GM18907 (cell line): ENCODE data around the gene DNM3.

Experiments used
- ATAC-seq: cut with Tn5 transposase; IDR thresholded peaks from one replicate; pipeline ENCODE4 v1.9.1; 2021; ENCODE audit warnings: mild to moderate bottlenecking, moderate library complexity; ENCODE audit not compliant: unreplicated experiment

Gene DNM3

DNA sequence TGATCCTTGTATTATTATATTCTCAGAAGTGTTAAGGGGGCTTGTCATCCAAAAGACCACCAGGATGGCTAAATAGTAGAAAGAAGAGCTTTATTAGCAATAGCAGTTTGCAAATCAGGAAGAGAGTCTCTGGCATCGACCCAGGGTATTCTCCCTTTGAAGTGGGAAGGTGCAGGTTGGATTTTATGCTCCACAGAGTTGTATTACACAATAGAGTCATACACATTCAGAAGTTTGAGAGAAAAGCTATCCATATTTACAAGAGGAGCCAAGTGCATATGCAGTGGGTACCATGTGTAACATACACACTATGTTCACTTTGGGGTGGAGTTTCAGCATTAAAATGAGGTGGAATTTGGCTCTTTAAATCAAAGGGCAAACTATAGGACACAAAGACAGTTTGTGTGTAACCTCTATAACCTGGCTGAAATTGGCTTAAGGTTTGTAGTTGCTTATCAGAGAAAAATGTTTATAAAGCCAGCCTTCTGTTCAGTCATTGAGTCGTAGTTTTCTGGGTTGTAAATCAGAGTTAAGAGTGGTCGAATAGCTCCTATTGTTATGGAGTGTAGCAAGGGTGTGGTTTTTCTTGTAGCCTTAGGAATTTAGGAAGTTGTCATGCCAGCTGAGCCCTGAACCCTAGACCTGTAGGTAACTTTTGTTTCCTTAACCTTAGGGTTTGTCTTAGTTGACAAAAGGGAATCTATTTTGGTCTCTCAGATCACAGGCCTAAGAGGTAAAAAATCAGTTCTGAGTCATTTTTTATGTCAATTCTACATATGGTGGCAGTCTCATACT lies 125.3 kb downstream of the DNM3 start:
- ATAC-seq, result no peak

DNA sequence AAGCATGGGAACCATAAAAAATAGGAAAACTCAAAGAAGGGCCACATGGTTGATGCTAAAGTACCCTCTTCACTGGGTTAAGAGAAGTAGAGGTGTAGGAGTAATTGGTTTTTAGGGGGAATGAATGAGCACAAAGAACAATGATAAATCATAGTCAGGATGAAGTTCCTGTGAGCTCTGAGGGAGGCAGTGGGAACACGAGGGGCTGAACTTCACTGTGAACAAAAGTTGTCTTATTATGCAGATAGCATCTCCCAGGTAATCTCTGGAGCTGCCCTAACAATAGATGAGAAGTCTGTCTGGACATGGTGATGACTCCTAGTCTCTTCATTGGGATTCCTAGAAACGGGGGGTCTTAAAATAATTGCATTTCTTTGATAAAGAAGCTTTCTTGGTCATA lies 127.9 kb downstream of the DNM3 start:
- no peak for ATAC-seq

DNA sequence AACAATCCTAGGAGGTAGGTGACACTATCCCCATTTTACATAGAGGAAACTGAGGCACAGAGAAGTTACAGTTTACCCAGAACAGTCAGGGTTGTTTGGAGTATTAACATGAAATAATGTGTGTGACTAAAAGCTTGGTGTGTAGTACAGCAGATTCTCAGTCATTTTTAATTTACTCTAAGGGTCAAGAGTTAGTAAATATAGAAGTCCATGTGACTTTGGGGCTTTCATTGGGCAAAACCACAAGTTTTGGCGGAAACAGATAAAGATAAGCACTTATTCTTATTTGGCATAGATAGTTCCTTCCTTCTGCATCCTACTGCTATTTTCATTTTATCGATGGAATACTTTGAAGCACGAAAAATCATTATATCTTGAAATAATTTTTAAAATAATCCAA lies 128.5 kb downstream of the DNM3 start:
- ATAC-seq, result no peak

DNA sequence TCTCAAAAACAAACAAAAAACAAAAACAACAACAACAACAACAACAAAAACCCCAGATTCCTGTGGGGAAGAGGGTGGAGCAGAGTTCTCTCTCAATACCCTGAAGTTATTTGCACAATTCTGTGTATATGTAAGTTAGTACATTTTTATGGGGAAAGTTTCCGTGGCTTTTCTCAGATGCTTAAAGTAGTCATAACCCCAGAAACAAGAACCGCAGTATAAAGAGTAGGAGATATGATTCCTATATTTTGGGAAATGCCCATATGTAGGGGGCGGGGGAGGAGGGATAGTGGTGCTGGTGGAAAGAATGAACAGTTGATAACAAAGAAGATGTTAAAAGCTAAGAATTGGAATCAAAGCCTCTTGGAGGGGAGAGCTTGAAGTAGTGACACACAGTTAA lies 131.5 kb downstream of the DNM3 start:
- no peak for ATAC-seq

DNA sequence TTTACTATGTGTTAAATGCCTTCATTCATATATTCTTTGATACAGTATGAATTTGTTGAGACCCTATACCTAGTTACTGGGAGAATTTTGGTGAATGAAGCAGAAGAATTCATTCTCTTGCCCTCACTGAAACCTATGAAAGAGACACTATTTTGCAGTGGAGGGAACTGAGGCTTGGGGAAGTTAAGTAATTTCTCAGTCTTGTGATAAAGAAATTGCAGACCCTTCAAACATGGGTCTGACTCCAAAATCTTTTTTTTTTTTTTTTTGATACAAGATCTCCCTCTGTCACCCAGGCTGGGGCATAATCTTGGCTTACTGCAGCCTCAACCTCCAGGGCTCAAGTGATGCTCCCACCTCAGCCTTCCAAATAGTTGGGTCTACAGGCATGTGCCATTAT lies 132.1 kb downstream of the DNM3 start:
- no peak for ATAC-seq

DNA sequence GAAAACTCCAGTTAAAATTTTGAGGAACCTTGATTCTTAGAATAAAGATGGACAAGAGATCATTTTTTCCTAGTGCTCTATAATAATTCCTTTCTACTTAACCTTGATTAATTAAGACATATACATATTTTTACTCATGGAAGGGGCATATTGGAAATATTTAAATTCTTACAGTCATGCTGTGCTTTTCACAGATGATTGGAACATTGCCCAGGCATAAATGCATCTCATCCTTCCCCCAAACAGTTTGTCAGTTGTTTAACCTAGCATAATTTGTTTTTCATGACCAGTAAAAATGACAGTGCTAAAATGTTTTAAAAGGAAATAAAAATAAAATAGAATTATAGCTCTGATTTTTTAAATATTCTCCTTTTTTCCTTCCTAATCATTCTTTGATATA lies 140.0 kb downstream of the DNM3 start:
- ATAC-seq, result no peak

DNA sequence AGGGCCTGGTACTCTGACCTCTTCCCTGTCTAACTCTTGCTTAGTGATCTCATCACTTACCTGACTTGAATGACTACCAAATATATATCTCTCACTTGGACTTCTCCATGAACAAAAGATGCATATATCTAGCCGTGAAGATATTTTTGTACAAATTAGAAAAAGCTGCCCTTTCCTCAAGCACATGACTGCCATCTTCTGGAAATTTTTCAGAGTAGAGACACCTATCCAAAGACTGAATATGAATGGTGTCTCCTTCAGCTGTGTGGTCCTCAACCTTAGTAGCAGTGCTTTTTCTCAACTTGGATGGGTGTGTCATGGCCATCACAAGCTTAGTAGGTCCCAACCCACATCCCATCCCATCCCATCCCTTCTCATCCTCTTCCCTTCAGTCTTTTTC lies 142.3 kb downstream of the DNM3 start:
- no peak for ATAC-seq

DNA sequence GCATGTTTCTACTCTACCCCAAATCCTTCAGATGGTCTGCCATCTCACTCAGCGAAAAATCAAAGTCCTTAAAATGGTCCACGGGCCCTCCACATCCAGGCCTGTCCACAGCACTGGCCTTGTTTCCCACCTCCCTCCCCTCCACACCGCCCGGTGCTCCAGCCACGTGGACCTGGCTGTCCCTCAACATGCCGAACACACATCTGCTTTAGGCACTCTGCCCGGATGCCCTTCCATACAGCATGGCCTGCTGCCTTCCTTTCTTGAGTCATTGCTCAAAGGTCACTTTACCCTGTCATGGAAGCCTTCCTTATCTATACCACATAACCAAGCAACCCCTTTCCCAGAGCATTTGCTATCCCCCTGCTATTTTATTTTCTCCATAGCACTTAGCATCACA lies 143.0 kb downstream of the DNM3 start:
- no peak for ATAC-seq

DNA sequence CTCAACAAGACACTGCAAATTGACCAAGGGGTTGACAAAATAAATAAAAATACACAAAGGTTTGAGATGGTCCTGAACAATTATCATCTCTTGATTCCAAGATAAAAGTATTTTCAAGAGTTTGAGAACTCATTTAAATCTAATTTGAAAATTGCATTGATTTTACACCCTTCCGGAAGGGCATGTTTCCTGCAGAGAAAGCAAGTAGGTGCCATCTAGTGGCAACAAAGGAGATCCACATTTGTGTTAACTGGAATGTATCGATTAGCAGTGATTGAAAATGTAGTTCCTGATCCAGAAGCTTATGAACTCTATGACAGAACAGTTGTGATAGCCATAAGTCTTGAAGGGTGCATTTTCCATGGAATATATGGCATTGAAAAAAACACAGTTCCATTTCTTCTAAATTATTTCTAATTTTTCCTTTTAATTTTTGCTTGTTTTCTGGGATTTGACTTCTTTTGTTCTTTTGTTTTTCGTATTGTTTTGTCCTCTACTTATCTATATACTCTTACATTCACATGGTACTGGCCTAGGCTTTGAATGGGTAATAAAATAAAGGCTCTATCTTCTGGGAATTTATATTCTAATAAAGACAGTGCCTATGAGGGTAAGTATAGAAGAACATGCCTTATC lies 143.7 kb downstream of the DNM3 start:
- no peak for ATAC-seq

DNA sequence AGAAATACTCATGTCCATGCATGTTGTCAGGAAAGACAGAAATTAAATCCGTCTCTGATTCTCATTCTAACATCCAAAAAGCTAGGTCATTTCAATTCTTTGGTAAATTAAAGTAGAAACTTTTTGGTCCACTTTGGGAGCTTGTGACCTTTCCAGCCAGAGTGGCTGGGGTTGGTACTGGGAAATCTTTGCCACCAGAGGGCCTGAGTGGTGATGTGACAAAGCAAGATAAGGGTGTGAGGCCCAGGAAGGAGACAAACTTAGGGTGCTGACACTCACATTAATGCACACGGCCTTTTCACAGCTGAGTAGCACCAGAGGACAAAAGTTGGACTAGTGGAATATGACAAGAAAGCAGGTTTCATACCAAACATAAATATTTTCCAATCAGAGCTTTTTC lies 144.3 kb downstream of the DNM3 start:
- ATAC-seq, result no peak

DNA sequence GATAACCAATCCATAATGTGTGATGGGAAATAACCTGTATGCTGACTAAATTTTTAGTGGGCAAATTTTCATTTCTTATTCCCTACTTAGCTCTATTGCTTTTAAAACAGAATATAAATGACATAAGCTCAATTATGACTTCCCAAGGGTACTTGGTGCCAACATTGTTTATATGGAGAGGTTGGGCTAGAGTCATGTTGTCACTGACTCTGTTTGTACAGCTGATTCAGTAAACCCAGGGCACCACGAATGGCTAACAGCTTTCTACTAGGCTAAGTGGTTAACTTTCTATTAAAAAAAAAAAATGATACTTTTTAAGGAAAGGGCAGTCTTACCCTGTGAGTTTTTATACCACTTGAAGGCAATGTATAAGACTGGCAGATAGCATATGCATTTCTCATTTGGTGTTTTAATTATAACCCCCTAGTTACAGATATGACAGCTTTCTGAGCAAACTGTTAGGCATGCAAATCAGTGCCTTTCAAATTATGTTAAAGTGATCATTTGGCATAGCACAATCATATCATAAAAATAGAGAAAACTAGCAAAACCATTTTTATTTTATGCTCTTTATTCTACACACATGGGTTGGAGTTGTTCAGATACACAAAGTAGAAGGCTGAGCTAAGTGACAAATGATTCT lies 147.1 kb downstream of the DNM3 start:
- no peak for ATAC-seq

DNA sequence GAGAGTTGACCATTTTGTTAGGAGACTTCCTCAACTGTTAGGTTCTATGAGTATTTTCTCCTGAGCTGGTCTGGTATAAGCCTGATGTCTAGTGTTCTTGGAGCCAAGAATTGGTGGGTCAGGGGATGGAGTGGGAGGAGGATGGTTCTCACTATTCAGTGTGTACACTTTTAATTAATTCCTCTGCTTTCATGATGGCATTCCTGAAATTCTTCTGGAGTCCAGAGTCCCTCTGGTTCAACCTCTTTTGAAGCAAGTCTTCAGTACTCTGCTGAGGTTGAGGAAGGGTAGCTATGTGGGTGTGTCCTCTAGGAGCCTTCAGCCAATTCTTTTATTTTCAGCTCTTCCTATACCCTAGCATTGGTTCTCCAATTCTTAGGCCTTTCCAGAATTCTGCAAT lies 149.1 kb downstream of the DNM3 start:
- no peak for ATAC-seq

DNA sequence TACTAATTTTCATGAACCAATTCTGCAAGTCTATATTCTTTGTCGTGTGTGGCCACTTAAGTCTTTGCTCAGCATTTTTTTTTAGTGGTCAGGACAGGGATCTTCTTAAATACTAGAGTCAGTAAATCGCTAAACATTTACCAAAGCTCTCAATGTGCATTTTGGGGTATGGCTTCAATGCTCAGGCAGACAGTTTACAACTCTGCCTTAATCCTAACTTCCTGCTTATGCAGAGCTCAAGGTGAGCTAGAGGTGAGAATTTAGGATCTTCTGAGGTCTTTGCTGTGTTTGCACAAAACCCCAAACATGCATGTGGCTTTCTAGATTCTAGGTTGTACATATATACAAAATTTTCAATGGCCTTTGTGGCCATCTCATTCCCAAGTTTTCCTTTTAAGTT lies 153.0 kb downstream of the DNM3 start:
- ATAC-seq, result no peak

DNA sequence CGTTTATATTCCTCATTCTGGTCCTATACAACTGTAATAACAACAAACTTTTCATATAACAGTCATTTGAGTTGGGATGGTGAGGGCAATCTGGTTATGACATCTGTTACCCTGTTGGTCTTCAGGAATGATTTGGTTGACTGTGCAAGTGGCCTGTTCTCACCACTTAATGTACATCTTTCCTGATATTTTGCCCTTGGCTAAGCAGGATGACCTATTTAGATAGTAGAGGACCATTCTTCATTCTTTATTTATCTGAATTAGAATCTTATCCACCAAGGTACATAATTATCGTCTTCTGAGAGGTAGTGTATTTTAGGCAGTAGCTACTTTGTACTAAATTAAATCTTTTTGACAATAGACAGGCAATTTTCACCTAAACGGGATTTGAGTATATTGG lies 154.3 kb downstream of the DNM3 start:
- ATAC-seq, result no peak

DNA sequence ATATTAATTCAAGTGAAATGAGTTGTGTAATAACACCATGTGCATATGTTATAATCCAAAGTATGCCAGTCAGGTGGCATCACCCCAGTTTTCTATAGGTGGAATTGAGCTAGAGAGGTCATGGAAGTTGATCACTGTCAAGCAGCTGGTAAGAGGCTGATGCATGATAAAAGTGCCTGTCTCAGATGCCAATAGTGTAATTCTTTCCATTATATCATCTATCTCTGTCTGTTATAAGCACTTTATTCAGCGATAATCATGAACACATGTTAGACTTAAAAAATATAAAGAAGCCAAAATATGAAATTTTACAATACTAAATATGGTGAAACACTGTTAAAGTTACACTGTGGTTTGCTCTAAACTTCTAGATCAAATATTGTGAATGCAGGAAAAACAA lies 156.6 kb downstream of the DNM3 start:
- no peak for ATAC-seq

DNA sequence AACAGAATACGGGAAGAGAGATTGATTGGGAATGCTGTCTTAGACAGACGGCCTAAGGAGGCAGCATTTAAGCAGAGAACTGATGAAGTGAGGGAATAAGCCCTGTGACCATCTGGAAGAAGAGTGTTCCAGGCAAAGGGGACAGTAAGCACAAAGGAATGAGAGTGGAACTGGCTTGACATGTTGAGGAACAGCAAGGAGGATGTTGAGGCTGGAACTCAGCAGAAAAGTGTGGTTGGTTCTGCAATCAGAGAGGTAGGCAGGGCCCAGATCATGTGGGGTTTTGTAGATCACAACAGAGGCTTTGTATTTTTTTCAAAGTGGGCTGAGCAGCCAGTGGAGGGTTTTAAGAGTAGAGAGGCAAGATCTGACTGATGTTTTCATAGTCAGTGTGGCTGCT lies 157.4 kb downstream of the DNM3 start:
- no peak for ATAC-seq

DNA sequence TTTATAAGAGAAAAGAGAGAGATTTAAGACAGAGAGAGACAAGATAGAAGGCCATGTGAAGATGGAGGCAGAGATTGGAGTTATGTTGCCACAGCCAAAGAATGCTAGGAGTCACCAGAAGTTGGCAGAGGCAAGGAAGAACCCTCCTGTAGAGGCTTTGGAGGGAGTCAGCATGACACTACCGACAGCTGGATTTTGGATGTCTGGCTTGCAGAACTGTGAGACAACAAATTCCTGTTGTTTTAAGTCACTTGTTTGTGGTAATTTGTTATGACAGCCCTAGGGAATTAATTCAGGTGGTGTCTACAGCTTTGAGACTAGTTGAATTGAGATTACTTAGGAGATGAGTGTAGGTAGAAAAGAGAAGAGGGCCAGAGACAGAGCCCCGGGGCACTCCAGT lies 158.5 kb downstream of the DNM3 start:
- ATAC-seq, result no peak

DNA sequence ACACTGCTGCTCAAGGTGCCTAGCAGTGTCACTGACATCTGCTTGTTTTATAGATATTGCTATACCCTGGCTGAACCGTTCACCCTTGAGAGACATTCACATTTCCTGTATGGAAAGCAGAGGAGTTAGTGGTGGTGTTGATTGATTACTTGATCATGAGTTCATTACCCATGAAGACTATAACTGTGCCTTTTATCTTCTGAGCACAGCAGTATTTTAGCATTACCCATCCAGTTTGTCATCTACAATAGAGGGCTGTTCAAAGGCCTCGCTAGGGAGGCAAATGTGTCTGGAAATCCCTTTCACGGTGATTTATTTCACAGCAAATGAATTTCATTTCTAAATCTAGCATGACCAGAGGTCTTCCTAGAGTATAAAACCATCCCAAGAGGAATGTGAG lies 160.0 kb downstream of the DNM3 start:
- no peak for ATAC-seq

DNA sequence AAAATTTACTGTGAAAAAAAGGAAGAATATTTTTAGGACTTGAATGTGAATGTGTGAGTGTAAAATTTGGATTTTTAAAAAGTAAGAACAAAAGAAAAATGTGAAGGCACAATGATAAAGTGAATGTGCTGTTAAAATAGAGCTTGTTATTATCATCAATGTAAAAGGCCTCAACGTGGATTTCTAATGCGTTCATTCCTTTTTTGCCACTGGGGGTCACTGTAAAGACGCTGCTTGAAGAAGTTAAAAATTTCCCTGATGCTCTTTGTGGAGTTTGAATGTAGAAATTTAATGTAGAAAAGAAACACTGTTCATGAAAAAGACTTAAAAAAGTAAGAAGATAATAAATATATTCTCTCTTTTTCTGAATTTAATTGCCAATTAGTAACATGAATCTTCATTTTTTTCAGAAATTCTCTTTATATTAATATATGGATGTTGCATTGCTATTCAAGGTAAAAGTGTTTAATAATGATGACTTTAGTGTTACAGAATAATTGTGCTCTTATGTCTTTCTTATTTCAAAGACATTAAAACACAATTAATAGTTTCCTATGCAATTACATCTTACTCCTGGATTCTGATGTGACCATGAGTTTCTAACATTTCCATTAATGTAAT lies 161.5 kb downstream of the DNM3 start:
- no peak for ATAC-seq

DNA sequence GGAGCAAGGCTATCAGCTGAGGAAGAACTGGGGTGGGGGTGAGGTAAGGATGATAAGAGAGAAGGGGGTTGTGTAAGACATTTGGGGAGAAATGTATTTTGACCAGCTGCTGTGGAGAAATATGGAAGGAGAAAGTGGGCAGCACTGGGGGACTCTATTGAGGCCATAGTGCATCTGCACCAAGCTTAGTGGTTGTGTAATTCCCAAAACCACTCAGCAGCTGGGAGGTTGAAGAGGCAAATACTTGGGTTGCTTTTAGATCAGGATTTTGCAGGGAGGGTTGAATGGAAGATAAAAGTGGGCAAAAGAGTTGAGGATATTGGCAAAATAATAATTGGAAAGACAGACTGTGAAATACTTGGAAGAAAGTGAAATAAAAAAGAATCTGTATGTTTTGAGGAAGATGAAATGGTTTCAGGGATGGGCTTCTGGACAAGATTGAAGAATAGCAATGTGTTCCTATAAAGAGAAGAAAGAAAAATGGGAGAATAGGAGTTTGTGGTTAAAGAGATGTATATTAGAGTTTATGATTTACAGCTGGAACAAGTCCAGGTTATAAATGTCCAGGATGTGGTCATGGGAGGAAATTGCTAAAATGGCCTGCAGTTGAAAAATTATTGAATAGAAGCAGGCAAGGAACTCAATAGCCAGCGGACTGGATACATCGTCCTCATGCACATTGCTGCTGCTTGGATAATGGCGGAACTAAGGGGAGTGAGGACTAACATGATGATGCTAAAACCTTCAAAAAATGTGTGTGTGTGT lies 162.7 kb downstream of the DNM3 start:
- no peak for ATAC-seq

DNA sequence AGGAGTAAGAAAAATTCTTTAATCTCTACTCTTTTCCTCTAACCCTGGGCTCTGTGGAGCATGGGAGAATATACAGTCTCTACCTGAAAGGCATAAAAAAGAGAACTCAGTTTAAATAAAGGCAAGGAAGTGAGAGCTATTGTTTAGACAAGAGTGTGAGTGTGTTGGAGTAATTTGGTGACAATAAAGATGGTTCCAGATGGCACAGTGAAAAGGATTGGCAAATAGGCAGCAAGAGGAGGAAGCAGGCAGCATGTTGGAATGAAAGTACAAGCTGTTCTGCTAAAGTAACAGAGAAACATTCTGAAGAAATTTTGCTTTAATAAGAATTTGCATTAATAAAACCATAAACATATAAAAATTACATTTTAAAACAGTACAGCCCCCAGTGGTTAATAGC lies 163.4 kb downstream of the DNM3 start:
- ATAC-seq, result no peak
